PFSK-1 (cell line): ENCODE results near the gene MYH6.
A peak's percentile ranks its signal among the peaks of the same experiment; 100 is the strongest.

Source experiments
- FOXP2 ChIP-seq: optimal IDR thresholded peaks from 2 replicates; pipeline ENCODE3; 2011; ENCODE audit warnings: borderline replicate concordance, control low read depth, inconsistent platforms; ENCODE audit not compliant: insufficient read depth; ENCODE audit errors: extremely low read length, extremely low read depth
- POLR2AphosphoS5 ChIP-seq: IDR thresholded peaks from 2 replicates; pipeline ENCODE4 v1.6.1; 2012; ENCODE audit warnings: low read depth, mild to moderate bottlenecking, control low read depth, low read length, moderate library complexity
- REST ChIP-seq, 2 experiments: IDR thresholded peaks; 2 replicates each; pipeline versions ENCODE4 v1.6.1 to v1.8.0; 2011 to 2012; ENCODE audit warnings: low read depth in 2 of 2, low read length in 2 of 2, control low read depth in 1 of 2, inconsistent platforms in 1 of 2, mild to moderate bottlenecking in 1 of 2, moderate library complexity in 1 of 2; ENCODE audit not compliant: insufficient read depth in 1 of 2
- SIN3A ChIP-seq: IDR thresholded peaks from 2 replicates; pipeline ENCODE4 v1.6.1; 2012; ENCODE audit warnings: mild to moderate bottlenecking, low read length, moderate library complexity, borderline replicate concordance; ENCODE audit not compliant: insufficient read depth
- TAF1 ChIP-seq: IDR thresholded peaks from 2 replicates; pipeline ENCODE4 v1.6.1; 2012; ENCODE audit warnings: low read length, control low read depth, borderline replicate concordance; ENCODE audit not compliant: insufficient read depth

MYH6 gene

GRCh38 chr14:23352506-23353432, 55.3 kb downstream of the MYH6 start, which contains the start of gene SLC22A17:
Gene SLC22A17 (minus strand): TSS chr14:23352887.
- TF ChIP-seq TAF1 (peak; percentile 49; the same call in 1 of the 2 replicates), FOXP2 (no peak), REST (IDR thresholded peaks at IDR 0.05; ENCODE audit: insufficient read depth in 1 of 2, low read depth in 2 of 2, low read length in 2 of 2) (no peak), POLR2AphosphoS5 (peak; percentile 73), SIN3A (no peak)

- TF ChIP-seq FOXP2 (no peak), SIN3A (no peak), REST (IDR thresholded peaks at IDR 0.05; ENCODE audit: insufficient read depth in 1 of 2, low read depth in 2 of 2, low read length in 2 of 2) (no peak), TAF1 (no peak), POLR2AphosphoS5 (no peak)
These were observed 56.2 kb downstream of the MYH6 start for GRCh38 chr14:23351681-23352505.

GRCh38 chr14:23349156-23349845, 58.8 kb downstream of the MYH6 start:
- TF ChIP-seq FOXP2 (no peak), TAF1 (no peak), POLR2AphosphoS5 (no peak), SIN3A (no peak), REST (IDR thresholded peaks at IDR 0.05; ENCODE audit: insufficient read depth in 1 of 2, low read depth in 2 of 2, low read length in 2 of 2) (no peak)

GRCh38 chr14:23348297-23348655, 59.8 kb downstream of the MYH6 start:
- no peak for TF ChIP-seq TAF1
- no peak for TF ChIP-seq SIN3A
- TF ChIP-seq REST (IDR thresholded peaks at IDR 0.05; ENCODE audit: insufficient read depth in 1 of 2, low read depth in 2 of 2, low read length in 2 of 2) = no peak
- TF ChIP-seq FOXP2 = no peak
- TF ChIP-seq POLR2AphosphoS5 = no peak
